GM18502 (cell line): ENCODE results near the gene MAGEB6.
"Not testable (repeated sequence)": the region's sequence is repeated elsewhere in the genome, so short reads cannot be mapped to it uniquely, and the experiment has no call there.

ENCODE experiments used
- ATAC-seq: cut with Tn5 transposase; IDR thresholded peaks from one replicate; pipeline ENCODE4 v1.9.1; 2021; ENCODE audit warnings: mild to moderate bottlenecking; ENCODE audit not compliant: unreplicated experiment, poor library complexity

MAGEB6 gene, protein sequence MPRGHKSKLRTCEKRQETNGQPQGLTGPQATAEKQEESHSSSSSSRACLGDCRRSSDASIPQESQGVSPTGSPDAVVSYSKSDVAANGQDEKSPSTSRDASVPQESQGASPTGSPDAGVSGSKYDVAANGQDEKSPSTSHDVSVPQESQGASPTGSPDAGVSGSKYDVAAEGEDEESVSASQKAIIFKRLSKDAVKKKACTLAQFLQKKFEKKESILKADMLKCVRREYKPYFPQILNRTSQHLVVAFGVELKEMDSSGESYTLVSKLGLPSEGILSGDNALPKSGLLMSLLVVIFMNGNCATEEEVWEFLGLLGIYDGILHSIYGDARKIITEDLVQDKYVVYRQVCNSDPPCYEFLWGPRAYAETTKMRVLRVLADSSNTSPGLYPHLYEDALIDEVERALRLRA

DNA sequence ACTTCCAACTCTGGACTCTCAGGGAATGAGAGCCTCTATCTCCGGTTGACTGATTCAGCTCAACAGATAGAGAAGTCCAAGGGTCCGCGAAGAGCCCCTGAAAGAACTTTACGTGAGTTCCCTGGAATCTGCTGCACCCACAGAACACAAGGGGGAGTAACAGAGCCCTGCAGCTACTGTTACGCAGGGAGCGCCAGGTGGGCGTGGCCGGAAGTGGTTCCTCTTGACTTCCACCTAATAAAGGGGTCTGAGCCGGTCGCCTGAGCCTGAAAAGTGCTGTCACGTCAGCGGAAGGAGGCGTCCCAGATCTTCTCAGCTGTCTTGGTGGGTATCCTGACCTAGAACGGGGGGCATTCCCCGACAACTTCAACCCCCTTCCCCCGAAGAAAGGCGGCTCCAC lies at the start of gene MAGEB6:
Gene MAGEB6, plus strand, starts transcription at position 237 of the 400 bp plus-strand sequence. CDS start 1,407 bp downstream, outside the sequence.
- no peak for ATAC-seq

DNA sequence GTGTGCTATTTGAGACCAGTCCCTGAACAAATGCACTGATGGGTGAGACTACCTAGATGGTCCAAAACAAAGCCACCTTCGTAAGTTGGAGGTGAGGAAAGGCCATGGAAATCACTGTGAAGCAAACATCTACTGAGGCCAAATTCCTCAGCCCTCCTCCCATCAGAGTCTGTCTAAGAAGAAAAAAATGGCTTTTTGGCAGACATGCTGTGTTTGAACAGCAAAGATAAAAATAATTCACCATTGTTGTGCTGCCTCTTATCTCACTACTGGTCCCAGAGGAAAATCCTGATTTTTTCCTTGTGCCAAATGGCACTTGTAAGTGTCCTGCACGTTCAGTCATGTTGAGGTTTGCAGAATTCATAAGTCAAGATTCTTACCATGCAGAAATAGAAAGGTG lies 46.2 kb upstream of the MAGEB6 start:
- no peak for ATAC-seq

DNA sequence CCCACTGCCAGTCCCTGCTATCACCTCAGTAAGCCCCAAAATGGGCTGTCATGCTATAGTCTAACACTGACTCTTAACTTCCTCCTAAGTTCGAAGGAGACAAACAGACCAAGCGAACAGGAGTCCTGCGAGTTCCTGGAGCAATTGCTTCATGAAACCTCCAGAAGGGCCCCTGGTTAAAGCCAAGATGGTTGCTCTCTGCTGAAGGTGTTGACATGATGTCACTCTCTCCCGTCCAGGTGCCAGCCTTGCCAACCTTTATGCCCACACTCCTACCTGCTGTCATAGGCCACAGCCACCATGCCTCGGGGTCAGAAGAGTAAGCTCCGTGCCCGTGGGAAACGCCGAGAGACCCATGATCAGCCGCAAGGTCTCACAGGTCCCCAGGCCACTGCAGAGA lies 31.9 kb upstream of the MAGEB6 start, which contains the start of gene MAGEB6B:
Gene MAGEB6B, plus strand, starts transcription at position 301 of the 400 bp plus-strand sequence. Its CDS starts 0 bp downstream, at position 301.
- no peak for ATAC-seq

DNA sequence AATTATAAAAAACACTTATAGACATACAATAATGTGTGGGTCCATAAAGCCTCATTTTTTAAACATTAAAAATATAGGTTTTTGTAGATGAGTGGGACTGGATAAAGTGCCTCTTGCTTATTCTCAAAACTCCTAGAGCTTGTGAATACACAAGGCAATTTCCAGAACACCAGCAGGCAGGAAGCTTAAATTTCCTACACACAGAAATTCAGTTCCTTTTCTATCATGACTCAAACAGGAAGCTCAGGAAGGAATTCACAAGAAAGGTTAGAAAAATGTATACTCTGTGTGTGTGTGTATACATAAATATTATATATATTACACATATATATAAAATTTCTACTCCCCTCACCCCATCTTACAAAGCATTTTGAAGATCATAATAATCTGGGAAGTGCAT lies 11.3 kb downstream of the MAGEB6 start:
- no peak for ATAC-seq

DNA sequence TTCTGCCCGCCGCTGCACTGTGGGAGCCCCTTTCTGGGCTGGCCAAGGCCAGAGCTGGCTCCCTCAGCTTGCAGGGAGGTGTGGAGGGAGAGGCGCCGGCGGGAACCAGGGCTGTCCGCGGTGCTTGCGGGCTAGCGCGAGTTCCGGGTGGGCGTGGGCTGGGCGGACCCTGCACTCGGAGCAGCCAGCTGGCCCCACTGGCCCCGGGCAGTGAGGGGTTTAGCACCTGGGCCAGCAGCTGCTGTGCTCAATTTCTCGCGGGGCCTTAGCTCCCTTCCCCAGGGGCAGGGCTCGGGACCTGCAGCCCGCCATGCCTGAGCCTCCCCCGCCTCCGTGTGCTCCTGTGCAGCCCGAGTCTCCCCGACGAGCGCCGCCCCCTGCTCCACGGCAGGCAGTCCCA lies 12.5 kb downstream of the MAGEB6 start:
- ATAC-seq: not testable (repeated sequence)

DNA sequence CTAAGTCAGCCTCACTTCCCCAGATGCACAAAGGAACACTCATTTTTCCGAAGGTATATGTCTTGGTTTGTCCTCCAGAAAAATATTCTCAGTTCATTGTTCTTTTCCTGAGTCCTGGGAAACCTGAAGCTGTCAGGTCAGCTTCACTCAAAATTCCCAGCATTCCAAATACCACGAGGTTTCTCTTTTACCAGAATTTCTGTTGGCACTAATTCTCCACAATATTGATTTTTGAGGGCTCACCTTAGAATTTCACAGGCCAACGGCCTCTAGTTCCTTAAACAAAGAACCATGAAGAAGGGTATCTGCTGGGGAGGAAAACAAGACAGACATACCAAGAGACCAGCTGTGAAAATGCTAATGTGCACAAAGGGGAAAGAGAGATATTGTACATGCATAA lies 15.8 kb downstream of the MAGEB6 start:
- no peak for ATAC-seq

DNA sequence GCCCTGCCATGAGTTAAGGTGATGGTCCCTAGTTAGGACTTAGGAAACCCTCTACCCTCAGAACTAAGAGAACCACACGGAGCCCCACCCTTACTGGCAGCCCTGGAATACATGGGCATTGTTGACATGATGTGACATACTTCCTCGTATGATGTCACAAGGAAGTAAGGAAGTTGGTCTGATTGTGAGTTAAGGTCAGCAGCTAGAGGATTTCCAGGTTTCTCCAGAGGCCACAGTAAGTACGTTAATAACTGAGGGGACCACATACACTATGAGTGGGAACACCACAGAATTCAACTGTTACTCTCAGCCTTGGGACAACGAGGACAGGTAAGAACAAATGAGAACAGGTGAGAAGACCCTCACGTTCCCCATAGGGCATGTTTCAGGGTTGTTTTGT lies 23.6 kb downstream of the MAGEB6 start, which contains the start of gene MAGEB5:
Gene MAGEB5, plus strand, starts transcription at position 301 of the 400 bp plus-strand sequence. CDS start 1,133 bp downstream, outside the sequence.
- ATAC-seq: no peak

DNA sequence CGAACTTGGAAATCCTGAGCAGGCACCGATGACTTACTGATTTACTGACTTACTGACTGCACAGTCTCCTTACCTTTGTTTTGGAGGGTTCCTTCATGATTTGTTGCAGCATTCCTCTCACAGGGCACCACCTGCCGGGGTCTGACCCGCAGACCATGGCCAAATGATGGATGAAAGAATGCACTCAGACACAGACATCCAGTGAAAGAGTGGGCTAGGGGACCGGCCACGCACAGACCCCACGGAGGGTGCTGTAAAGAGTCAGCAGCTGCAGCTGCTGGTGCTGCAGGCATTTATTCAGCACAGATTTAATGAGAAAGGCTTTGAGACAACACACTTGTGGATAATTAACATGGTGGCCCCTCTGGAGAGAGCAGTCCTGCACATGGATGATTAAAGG lies 27.1 kb downstream of the MAGEB6 start:
- no peak for ATAC-seq

DNA sequence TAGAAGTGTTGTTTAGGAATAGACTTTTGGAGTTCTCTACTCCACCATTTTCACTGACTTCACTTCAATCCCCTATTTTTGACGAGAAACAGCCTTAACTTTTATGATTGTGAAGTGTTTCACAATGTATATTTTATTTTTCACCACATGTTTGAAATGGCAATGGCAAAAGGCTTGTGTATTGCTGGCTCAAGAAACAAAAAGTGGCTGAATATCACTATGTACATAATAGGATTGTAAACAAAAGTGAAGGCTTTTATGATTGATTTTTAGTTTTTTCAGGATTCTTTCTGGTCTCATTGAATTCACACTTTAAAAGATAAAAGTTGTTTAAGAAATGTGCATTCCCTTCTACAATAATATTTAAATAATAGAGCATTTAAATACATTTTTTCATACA lies 41.9 kb downstream of the MAGEB6 start:
- no peak for ATAC-seq
